ENCODE measurements around the gene CSTPP1.
"Not testable (repeated sequence)": the region's sequence is repeated elsewhere in the genome, so short reads cannot be mapped to it uniquely, and the experiment has no call there.

Gene CSTPP1

DNA sequence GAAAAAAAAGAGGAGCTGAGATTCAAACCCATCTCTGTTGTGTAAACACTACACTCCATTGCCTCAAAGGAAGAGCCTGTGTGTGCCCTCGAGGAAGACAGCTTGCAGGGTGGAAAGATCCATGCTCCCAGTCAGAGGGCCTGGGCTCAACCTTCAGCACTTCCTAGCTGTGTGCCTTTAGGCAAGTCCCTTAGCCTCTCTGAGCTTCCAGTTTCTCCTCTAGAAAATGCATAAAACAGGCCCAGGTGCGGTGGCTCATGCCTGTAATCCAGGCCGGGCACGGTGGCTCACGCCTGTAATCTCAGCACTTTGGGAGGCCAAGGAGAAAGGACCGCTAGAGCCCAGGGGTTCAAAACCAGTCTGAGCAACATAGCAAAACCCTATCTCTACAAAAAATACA is 244.7 kb downstream of the CSTPP1 start:
- DNase-seq (ENCODE audit: low read depth), result no peak

DNA sequence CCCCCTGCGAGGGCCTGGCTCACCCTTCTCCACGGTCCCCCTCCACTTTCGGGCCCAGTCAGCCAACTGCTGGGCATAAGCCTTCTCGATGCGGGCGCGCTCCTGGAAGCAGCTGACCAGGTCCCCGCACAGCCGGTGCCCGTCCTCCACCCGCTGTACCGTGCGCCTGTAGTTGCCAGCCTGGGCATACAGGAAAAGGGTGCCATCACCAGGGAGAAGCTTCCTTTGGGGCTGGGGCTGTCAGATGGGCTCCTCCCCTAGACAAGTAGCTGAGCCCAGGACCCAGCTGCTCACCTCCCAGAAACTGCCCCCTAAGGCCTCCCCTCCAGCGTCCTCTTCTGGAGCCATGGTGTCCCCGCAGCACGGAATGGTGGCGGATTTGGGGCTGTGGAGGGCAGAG is 245.8 kb downstream of the CSTPP1 start:
- DNase-seq (ENCODE audit: low read depth), result no peak

DNA sequence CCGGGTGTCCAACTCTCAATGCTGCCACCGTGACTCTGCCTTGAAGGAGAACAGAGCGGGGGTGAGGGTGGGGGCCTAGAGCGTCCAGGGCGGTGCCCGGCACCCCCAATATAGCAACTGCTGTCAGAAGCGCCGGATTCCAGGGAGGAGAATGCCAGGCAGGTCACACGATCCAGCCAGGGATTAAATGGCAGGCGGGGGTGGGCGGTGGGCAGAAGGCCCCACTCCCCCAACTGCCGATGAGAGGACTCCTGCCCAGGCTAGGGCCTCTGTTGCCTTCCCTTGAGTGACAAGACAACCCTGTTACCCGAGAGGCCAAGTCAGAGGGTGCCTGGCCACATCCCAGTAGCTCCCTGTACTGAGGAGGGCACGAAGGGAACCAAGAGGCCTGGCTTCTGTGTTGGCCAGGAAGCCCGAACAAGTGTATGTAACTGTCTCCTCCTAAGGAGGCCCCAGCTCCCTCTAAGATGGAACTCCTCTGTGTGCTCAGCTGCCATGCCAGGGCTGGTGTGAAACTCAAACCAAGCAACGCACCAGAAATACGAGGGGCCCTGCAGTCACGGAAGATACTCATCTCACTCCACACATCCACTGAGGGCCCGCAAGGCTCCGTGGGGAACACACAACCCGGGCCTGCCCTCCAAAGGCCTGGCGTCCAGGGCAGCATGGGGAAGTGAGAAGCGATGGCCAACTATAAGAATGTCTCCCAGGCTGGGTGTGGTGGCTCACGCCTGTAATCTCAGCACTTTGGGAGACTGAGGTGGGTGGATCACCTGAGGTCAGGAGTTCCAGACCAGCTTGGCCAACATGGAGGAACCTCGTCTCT is 246.7 kb downstream of the CSTPP1 start:
- no peak for DNase-seq (ENCODE audit: low read depth)

DNA sequence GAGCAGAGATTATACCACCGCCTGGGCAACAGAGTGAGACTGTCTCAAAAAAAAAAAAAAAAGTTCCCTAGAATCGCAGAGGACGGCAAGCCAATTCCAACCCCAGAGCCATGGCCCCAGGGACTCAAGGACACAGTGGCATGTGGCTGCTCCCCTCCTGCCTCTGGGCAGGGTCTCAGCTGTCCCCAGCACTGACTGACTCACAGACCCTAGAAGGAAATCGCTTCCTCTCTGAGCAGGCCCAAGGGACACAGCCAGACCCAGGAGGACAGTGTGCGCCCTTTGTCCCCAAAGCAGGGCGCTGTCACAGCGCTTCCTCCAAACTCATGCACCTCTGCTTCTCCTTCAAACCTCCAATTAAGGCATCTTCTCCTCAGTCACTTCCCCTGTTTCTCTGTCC is 247.4 kb downstream of the CSTPP1 start:
- no peak for DNase-seq (ENCODE audit: low read depth)

DNA sequence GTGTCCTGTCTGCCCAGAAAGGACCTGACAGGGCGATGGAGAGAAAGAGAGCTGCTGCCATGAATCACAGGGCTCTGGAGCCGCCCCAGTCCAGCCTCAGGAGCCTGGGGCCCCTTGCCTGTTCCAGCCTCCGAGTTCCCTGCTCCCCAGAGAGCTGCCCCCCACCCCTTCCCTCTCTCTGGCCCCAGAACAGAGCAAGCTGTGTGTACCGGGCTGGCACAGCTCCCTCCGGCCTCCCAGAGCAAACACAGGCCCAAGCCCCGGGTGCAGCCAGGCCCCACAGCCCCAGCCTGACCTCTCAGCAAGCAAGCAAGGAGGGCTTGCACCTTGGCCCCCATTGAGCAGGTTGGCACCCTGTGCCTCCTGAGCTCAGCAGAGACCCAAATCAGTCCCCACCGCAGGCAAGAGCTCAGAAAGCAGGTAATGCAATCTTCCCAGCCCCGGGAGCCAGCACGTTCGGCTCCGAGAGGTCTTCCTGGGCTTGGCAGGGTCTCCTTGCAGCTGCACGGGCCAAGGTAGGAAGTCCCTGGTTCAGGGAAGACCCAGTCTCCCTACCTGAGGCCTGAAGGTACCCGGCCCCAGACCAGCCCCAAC is 248.2 kb downstream of the CSTPP1 start:
- no peak for DNase-seq (ENCODE audit: low read depth)

DNA sequence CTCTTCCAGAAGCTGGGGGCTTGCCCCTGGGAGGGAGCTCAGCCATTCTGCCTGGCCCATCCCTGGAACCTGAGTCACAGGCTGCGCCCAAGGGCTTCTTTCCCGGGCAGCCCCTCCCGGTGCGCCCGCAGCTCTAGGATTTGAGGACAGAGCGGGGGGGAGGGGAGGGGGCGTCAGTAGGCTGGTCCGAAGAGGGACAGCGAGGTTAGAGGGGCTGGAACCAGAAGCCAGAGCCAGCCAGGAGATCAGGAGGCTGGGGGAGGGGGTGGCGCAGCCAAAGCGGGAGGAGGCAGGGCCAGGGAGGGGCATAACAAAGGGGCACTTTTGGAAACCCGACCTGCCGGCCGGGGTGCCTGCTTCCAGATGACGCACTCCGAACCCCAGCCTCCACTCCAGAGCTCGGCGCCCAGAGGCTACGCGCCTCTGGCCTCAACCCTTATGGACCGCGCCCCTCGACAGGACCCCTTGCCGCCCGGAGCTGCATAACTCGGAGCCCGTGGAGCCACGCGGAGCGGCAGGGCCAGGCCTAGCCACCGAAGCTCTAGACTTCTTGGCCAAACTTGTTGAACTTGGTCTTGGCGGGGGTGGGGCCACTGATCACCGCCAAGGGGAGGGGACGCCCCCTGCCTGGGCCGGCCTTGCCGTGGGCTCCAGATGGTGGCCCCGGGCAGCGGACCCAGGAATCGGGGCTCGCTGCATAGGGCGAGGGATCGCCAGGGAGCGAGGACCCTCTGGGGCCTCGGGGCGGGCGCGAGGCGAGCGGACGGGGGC is 248.9 kb downstream of the CSTPP1 start:
- peak; percentile 52 for DNase-seq (ENCODE audit: low read depth)

DNA sequence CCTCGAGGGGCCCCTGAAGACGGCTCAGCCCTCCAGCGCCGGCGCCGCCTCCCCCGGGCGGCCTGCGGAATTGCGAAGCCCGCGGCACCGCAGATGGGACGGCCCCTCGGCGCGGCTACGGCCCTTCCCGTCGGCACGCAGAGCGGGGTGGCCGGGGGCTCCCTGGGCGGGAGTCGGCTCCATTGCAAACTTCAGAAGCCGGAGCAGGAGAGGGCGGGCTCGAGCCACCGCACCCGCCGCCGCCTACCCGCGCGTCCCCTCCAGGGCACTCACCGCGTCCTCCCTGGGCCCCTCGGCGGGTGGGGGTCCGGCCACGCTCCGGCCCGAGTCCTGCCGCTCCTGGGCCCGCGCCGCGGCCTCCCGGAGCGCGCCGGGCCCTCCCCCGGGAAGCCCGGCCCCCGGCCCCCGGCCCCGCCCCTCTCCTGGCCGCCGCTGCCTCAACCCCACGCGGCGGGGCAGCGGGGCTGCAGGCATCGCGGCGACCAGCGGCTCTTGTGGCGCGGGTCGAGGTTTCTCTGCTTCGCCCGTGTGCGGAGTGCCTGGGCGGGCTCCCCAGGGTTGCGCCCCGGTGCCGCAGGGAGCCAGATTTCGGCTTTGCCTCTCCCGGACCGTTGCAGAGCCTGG is 249.6 kb downstream of the CSTPP1 start, which contains the start of gene PACSIN3:
TSS of gene PACSIN3 (minus strand) at position 359 of the 624 bp plus-strand sequence. CDS start 3,707 bp downstream, outside the sequence.
- peak; percentile 25 for DNase-seq (ENCODE audit: low read depth)

DNA sequence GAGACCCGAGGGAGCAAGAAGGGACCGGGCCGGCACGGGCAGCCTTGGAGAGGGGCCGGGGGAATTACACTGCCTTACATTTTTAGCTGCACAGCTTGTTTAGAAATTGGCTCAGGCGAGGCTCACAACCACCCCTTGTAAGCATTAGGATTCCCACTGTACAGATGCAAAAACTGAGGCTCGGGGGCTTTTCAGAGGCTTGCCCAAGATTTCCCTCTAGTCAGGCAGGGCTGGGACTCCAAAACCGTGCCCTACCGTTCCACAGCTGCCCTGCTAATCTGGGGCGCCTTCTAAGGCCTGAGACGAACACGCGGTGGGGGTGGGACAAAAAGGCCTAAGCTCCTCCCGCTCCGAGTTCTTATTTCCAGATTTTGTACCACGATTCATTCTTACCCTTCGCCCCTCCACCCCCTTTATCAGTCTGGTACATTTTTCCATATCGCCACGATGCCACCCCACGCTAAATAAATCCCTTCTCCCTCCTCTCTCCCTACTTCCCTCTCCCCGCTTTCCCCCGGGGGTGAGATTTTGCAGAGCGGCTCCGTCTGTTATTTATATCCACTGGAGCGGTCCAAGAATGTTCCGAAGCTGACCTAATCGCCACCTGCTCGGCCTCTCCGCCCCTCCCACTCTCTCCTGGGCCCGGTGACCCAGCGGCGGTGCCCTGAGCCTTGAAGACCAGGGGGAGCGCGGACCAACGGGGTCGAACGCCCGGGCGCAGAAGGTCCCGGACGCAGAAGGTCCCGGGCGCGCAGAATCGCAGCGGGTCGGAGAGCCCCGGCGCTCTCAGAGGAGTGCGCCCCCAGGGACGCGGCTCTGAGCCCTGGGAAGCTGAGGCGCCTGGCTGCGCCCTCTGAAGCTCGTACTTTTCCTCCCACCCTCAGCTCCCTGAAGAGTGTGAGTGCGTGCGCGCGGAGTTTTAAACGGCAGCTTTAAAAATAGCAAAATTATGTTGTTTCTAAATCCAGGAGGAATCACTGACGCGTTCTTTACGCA is 250.4 kb downstream of the CSTPP1 start:
- DNase-seq (ENCODE audit: low read depth), result peak; percentile 39

DNA sequence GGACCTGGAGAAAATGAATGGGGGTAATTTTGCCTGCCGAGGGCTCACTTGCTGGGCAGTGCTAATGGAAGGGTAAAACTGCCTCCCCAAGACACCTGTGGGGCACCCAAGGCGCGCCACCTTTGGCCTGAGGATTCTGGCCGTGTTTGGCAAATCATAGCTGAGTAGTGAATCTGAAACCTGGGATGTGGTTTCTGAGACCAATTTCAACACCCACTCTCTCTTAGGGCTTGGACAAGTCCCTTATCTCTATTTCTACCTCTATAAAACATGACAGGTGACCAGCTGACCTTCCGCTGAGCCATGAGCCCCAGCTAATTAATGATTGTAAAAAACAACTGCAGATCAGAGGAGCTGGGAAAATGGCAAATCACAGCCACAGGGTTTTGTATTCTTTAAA is 251.2 kb downstream of the CSTPP1 start:
- DNase-seq (ENCODE audit: low read depth), result no peak

DNA sequence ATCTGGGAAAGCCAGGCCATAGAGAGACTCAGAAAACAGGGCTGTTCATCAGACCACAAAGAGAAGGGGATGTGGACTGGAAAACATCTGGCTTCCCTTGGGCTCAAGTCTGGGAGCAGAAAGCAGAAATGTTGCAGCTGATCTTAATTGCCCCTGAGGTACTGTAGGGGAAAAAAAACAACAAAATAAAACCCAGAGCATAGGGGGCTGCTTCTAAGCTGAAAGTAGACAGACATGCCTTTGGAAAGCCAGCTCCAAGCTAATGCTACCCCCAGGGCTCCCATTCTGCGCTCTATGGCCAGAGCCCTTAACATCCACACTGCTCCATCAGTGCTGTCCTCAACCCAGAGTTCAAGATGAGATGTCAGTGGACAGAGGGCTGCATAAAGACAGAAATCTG is 251.7 kb downstream of the CSTPP1 start:
- DNase-seq (ENCODE audit: low read depth), result no peak

DNA sequence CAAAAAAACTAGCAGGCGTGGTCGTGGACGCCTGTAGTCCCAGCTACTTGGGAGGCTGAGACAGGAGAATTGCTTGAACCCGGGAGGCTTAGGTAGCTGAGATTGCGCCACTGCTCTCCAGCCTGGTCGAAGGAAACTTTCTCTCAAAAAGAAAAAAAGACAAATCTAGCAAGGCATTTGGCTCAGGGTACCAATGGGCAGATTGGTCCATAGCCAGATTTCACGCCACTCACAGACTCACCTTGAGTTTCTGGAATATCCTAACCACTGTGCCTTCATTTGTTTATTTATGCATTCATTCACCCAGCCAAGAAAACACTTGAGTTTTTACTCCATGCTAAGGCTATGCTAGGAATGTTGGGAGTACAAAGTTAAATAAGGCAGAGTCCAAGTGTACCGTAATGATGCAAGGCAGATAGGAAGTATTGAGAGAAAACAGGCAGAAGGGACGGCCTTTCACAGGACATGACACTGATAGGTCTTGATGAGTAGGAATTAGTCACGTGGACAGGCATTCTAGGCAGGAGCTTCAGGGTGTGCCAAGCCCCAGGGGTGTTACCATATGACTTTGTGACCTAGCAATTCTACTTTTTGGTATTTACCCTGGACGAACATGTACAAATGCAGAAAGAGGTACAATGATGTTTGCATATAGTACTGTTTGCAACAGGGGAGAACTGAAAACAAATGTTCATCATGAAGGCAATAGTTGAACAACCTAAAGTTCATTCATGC is 252.7 kb downstream of the CSTPP1 start:
- DNase-seq (ENCODE audit: low read depth), result peak; percentile 93

DNA sequence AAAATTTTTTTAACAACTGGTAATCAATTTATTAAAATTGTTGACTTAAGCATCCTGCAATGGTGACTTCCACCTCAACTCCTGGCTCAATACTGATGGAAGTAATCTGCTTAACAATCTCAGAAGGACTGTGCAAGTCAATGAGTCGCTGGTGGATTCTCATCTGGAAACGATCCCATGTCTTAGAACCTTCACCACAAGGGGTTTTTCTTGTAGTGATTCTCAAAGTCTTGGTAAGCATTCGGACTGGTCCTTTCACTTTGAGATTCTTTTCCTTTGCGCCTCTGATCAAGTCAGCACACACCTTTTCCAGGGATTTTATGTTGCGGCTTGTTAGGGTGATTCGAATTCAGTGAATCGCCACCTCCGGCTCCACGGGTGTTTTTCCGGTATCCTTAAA is 254.6 kb downstream of the CSTPP1 start:
- not testable (repeated sequence) for DNase-seq (ENCODE audit: low read depth)

DNA sequence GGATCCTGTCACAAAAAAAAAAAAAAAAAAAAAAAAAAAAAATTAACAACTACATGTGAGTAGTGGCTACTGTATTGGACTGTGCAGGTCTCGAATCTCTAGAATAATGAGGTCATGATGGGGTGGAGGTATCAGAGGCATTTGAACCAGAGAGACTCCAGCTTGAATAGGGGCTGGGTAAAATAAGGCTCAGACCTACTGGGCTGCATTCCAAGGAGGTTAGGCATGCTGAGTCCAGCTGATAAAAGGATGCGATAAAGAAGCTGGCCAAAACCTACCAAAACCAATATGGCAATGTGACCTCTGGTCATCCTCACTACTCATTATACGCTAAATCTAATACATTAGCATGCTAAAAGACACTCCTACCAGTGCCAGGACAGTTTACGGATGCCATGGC is 255.6 kb downstream of the CSTPP1 start:
- no peak for DNase-seq (ENCODE audit: low read depth)

DNA sequence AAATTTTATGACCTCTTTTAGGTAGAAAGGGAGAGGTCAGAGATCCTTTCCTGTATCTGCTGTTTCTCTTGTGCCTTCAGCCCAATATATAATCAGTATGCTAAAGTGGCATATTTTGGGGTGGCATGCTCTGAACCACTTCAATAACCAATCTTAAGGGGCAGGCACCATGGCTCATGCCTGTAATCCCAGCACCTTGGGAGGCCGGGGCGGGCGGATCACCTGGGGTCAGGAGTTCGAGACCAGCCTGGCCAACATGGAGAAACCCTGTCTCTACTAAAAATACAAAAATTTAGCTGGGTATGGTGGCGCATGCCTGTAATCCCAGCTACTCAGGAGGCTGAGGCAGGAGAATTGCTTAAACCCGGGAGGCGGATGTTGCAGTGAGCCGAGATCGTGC is 261.6 kb downstream of the CSTPP1 start:
- DNase-seq (ENCODE audit: low read depth), result not testable (repeated sequence)

DNA sequence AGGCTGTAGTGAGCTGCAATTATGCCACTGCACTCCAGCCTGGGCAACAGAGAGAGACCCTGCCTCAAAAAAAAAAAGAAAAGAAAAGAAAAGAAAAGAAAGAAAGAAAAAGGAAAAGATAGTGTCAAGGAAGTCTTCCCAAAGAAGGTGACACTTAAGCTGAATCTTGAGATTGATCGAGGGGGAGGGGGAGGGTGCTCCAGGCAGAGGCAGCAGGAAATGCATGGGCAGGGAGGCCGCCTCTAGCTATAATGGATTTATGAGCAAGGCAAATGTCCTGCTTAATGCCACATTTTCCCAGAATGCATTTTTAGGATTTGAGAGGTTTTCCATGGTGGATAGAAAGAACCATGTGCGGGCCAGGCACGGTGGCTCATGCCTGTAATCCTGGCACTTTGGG is 264.5 kb downstream of the CSTPP1 start:
- no peak for DNase-seq (ENCODE audit: low read depth)

DNA sequence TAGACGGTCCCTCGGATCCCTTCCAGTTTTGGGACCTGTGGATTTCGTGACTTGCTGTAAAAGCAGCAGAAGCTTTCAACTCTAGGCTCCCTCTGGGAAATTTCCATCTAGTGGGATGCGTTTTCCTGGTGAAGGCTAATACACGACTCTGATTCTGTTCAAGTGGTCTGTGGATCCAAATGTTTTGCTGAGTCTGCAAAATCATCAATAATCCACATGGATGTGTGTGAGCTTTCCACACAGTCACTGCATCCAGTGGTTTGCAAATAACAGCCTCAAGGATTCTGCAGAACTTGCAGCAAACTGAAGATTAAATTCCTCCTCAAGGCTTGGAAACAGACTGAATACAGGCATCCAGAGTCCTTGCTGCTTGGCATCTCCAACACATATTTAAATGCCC is 266.0 kb downstream of the CSTPP1 start:
- DNase-seq (ENCODE audit: low read depth), result no peak

DNA sequence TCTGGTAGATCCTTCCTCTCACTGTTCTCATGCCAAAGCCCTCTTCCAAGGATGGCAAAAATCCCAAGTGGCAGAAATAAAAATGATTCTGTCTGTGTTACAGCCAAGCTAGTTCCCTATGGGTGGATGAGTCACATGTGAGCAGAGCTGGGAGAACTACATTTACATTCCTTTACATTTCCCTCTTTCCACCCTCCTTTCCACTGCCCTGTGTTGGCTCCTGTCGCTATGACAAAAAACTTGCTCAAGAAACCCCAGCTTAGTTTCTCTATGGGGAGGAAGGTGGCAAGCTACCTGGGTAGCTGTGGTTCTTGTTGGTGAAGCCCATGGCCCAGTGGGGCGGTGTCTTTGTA is 268.1 kb downstream of the CSTPP1 start:
- peak; percentile 79 for DNase-seq (ENCODE audit: low read depth)

DNA sequence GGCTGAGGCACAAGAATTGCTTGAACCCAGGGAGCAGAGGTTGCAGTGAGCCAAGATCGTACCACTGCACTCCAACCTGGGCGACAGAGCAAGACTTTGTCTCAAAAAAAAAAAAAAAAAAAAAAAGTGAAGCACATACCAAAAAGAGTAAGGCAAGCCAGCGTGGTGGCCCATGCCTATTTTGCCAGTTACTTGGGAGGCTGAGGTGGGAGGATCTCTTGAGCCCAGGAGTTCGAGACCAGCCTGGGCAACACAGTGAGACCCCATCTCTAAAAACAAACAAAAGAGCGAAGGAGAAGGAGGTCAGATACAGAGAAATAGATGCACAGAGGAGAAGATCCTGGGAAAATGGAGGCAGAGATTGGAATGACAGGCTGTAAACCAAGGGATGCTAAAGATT is 270.0 kb downstream of the CSTPP1 start:
- DNase-seq (ENCODE audit: low read depth), result not testable (repeated sequence)

DNA sequence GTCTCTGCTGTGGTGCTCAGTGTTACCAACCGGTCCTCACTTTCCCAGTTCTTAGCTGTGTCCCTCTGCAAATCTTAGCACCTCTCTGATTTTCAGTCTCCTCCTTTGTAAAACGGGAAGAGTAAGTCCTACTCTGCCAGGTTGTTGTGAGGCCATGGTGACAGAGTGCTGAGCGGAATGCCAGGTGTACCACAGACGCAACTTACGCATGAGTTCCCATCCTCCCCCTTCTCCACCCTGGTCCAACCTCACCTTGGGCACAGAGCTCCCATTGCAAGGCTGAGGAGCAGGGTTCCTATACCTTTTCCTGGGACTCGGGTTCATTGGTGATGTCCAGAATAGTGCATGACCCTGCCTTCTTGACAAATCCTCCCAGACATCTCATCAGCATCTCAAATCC is 270.9 kb downstream of the CSTPP1 start:
- no peak for DNase-seq (ENCODE audit: low read depth)

DNA sequence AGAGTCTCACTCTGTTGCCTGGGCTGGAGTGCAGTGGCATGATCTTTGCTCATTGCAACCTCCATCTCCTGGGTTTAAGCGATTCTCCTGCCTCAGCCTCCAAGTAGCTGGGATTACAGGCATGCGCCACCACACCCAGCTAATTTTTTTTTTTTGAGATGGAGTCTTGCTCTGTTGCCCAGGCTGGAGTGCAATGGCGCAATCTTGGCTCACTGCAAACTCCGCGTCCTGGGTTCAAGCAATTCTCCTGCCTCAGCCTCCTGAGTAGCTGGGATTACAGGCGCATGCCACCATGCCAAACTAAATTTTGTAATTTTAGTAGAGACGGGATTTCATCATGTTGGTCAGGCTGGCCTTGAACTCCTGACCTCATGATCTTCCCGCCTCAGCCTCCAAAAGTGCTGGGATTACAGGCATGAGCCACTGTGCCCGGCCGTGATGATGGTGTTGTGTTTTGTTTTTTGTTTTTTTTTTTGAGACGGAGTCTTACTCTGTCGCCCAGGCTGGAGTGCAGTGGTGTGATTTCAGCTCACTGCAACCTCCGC is 271.5 kb downstream of the CSTPP1 start:
- not testable (repeated sequence) for DNase-seq (ENCODE audit: low read depth)

Measured in fibroblast of gingiva (primary cell).